Karpas-422 (cell line): ENCODE data around the gene GALNT10. TPM values are rescaled to one million over a fixed set of nuclear protein-coding genes. Genes with fewer than 3 reads are reported as not detected.
"Not testable (repeated sequence)": the region's sequence is repeated elsewhere in the genome, so short reads cannot be mapped to it uniquely, and the experiment has no call there.

Experiments used
- DNase-seq: peaks from one replicate; pipeline ENCODE4 v3.0.0-alpha.2; 2015
- H2AFZ ChIP-seq: fragments of 200-600 bp; sonication (generic); 2 replicates; pipeline ENCODE4 v1.6.1; 2014; ENCODE audit warnings: antibody characterized with exemption, low read length, mixed read lengths
- H3K27ac ChIP-seq: fragments of 200-600 bp; sonication (generic); 2 replicates; pipeline ENCODE4 v1.5.1; 2014; ENCODE audit warnings: mild to moderate bottlenecking, low read length, moderate library complexity
- H3K27me3 ChIP-seq: fragments of 200-600 bp; sonication (generic); 2 replicates; pipeline ENCODE4 v1.6.1; 2014; ENCODE audit warnings: low read length, mixed read lengths
- H3K36me3 ChIP-seq: fragments of 200-600 bp; sonication (generic); 2 replicates; pipeline ENCODE4 v1.6.1; 2014; ENCODE audit warnings: low read length, mixed read lengths; ENCODE audit not compliant: insufficient read depth
- H3K4me1 ChIP-seq: fragments of 200-600 bp; sonication (generic); 2 replicates; pipeline ENCODE4 v1.6.1; 2014; ENCODE audit warnings: mild to moderate bottlenecking, low read length, mixed read lengths
- H3K4me2 ChIP-seq: fragments of 200-600 bp; sonication (generic); 2 replicates; pipeline ENCODE4 v1.6.1; 2014; ENCODE audit warnings: low read length, low read depth, mild to moderate bottlenecking; ENCODE audit not compliant: poor library complexity, severe bottlenecking
- H3K4me3 ChIP-seq: fragments of 200-600 bp; sonication (generic); 2 replicates; pipeline ENCODE4 v1.5.1; 2014; ENCODE audit warnings: mild to moderate bottlenecking, antibody characterized with exemption, low read length, mixed read lengths
- H3K79me2 ChIP-seq: fragments of 200-600 bp; sonication (generic); 2 replicates; pipeline ENCODE4 v1.6.1; 2014; ENCODE audit warnings: mild to moderate bottlenecking, low read length, mixed read lengths
- H3K9ac ChIP-seq: fragments of 200-600 bp; sonication (generic); 2 replicates; pipeline ENCODE4 v1.6.0; 2014; ENCODE audit warnings: low read length
- H3K9me2 ChIP-seq: fragments of 200-600 bp; sonication (generic), shearing (Covaris generic); replicated peaks from 2 replicates; pipeline ENCODE4 v1.6.0; 2014; ENCODE audit warnings: mild to moderate bottlenecking, low read length, moderate library complexity; ENCODE audit not compliant: insufficient read depth
- H3K9me3 ChIP-seq: fragments of 300-700, 200-600 bp; sonication (generic); 2 replicates; pipeline ENCODE4 v1.6.1; 2014; ENCODE audit warnings: low read length, mixed read lengths
- H4K20me1 ChIP-seq: fragments of 200-600 bp; sonication (generic); 2 replicates; pipeline ENCODE4 v1.6.1; 2014; ENCODE audit warnings: mild to moderate bottlenecking, antibody characterized with exemption, low read length, low read depth; ENCODE audit not compliant: insufficient read depth
- total RNA-seq: library from RNA; depleted of rRNA; stranded (reverse); fragments of >200 nt; shearing (Covaris generic); gene quantifications from 2 replicates; pipeline ENCODE4 v1.2.3, GENCODE V29; 2014; ENCODE audit warnings: low replicate concordance

GALNT10 gene
- total RNA-seq, 1 experiment from 2014 or later, result 3.6 TPM

GRCh38 chr5:154355129-154355611 lies 164.6 kb downstream of the GALNT10 start:
- DNase-seq, result no peak
- H3K9me2 ChIP-seq, result no peaks in the 10 kb centered on the region
- H3K79me2 ChIP-seq, result no peaks in the 10 kb centered on the region
- no peaks in the 10 kb centered on the region for H3K9me3 ChIP-seq
- no peaks in the 10 kb centered on the region for H3K27me3 ChIP-seq
- H3K27ac ChIP-seq, result no peak overlapping the region
- no peaks in the 10 kb centered on the region for H3K36me3 ChIP-seq
- no peak overlapping the region for H3K9ac ChIP-seq
- H4K20me1 ChIP-seq, result no peaks in the 10 kb centered on the region
- no peak overlapping the region for H3K4me3 ChIP-seq
- no peak overlapping the region for H3K4me2 ChIP-seq
- no peak overlapping the region for H2AFZ ChIP-seq
- H3K4me1 ChIP-seq, result no peaks in the 10 kb centered on the region

GRCh38 chr5:154356020-154356655 lies 165.6 kb downstream of the GALNT10 start:
- H2AFZ ChIP-seq, result no peak overlapping the region
- H3K4me3 ChIP-seq, result no peak overlapping the region
- H3K27ac ChIP-seq, result no peak overlapping the region
- H3K9me2 ChIP-seq, result no peaks in the 10 kb centered on the region
- H3K36me3 ChIP-seq, result no peaks in the 10 kb centered on the region
- H3K27me3 ChIP-seq, result no peaks in the 10 kb centered on the region
- H3K79me2 ChIP-seq, result no peaks in the 10 kb centered on the region
- H3K4me2 ChIP-seq, result no peak overlapping the region
- no peaks in the 10 kb centered on the region for H4K20me1 ChIP-seq
- no peak for DNase-seq
- H3K9me3 ChIP-seq, result no peaks in the 10 kb centered on the region
- H3K9ac ChIP-seq, result no peak overlapping the region
- H3K4me1 ChIP-seq, result no peaks in the 10 kb centered on the region

- Histone ChIP-seq H3K4me3 (no peak overlapping the region), H3K9me2 (no peaks in the 10 kb centered on the region), H3K4me2 (no peak overlapping the region), H4K20me1 (no peaks in the 10 kb centered on the region), H3K9ac (no peak overlapping the region), H3K27me3 (no peaks in the 10 kb centered on the region), H3K79me2 (no peaks in the 10 kb centered on the region), H3K9me3 (no peaks in the 10 kb centered on the region), H3K36me3 (no peaks in the 10 kb centered on the region), H2AFZ (no peak overlapping the region), H3K27ac (no peak overlapping the region), H3K4me1 (no peaks in the 10 kb centered on the region)
- DNase-seq, result no peak
These were observed 166.4 kb downstream of the GALNT10 start for GRCh38 chr5:154356958-154357357.

- Histone ChIP-seq H3K27me3 (no peaks in the 10 kb centered on the region), H3K27ac (no peak overlapping the region), H3K4me3 (no peak overlapping the region), H3K36me3 (no peaks in the 10 kb centered on the region), H3K9me2 (no peaks in the 10 kb centered on the region), H3K9me3 (no peaks in the 10 kb centered on the region), H3K4me1 (no peaks in the 10 kb centered on the region), H3K79me2 (no peaks in the 10 kb centered on the region), H3K9ac (no peak overlapping the region), H3K4me2 (no peak overlapping the region), H2AFZ (no peak overlapping the region), H4K20me1 (no peaks in the 10 kb centered on the region)
- no peak for DNase-seq
These were observed 168.1 kb downstream of the GALNT10 start for GRCh38 chr5:154358516-154359220.

GRCh38 chr5:154359221-154359573 lies 168.7 kb downstream of the GALNT10 start:
- Histone ChIP-seq H3K27me3 (no peaks in the 10 kb centered on the region), H3K79me2 (no peaks in the 10 kb centered on the region), H2AFZ (no peak overlapping the region), H3K9me3 (no peaks in the 10 kb centered on the region), H3K4me3 (no peak overlapping the region), H4K20me1 (no peaks in the 10 kb centered on the region), H3K9me2 (no peaks in the 10 kb centered on the region), H3K36me3 (no peaks in the 10 kb centered on the region), H3K4me2 (no peak overlapping the region), H3K9ac (no peak overlapping the region), H3K27ac (no peak overlapping the region), H3K4me1 (no peaks in the 10 kb centered on the region)
- DNase-seq, result no peak

GRCh38 chr5:154360241-154360640 lies 169.7 kb downstream of the GALNT10 start:
- H3K9ac ChIP-seq, H3K27ac ChIP-seq, DNase-seq, H3K79me2 ChIP-seq, H2AFZ ChIP-seq, H4K20me1 ChIP-seq, H3K9me3 ChIP-seq, H3K4me1 ChIP-seq, H3K36me3 ChIP-seq, H3K4me3 ChIP-seq, H3K9me2 ChIP-seq, H3K27me3 ChIP-seq, H3K4me2 ChIP-seq: not testable (repeated sequence)

- no peaks in the 10 kb centered on the region for H4K20me1 ChIP-seq
- H3K79me2 ChIP-seq, result no peaks in the 10 kb centered on the region
- H3K27me3 ChIP-seq, result no peaks in the 10 kb centered on the region
- H2AFZ ChIP-seq, result no peak overlapping the region
- no peak overlapping the region for H3K4me2 ChIP-seq
- H3K9me2 ChIP-seq, result no peaks in the 10 kb centered on the region
- H3K4me1 ChIP-seq, result no peaks in the 10 kb centered on the region
- H3K27ac ChIP-seq, result no peak overlapping the region
- no peaks in the 10 kb centered on the region for H3K9me3 ChIP-seq
- H3K36me3 ChIP-seq, result no peaks in the 10 kb centered on the region
- H3K9ac ChIP-seq, result no peak overlapping the region
- H3K4me3 ChIP-seq, result no peak overlapping the region
- no peak for DNase-seq
These were observed 172.9 kb downstream of the GALNT10 start for GRCh38 chr5:154363411-154363810.

- Histone ChIP-seq H3K9me2 (no peaks in the 10 kb centered on the region), H3K9ac (no peak overlapping the region), H4K20me1 (no peaks in the 10 kb centered on the region), H3K9me3 (no peaks in the 10 kb centered on the region), H2AFZ (no peak overlapping the region), H3K27ac (no peak overlapping the region), H3K27me3 (no peaks in the 10 kb centered on the region), H3K36me3 (no peaks in the 10 kb centered on the region), H3K4me2 (no peak overlapping the region), H3K79me2 (no peaks in the 10 kb centered on the region), H3K4me3 (no peak overlapping the region), H3K4me1 (no peaks in the 10 kb centered on the region)
- no peak for DNase-seq
These were observed 174.2 kb downstream of the GALNT10 start for GRCh38 chr5:154364771-154365170.
